ENCODE measurements around the gene MIEN1. TPM values are rescaled to one million over a fixed set of nuclear protein-coding genes. Genes with fewer than 3 reads are reported as not detected.

MIEN1 gene
- total RNA-seq, 6 donors from 2014 or later = 26.2 to 54.1 (median 43.2) TPM

DNA sequence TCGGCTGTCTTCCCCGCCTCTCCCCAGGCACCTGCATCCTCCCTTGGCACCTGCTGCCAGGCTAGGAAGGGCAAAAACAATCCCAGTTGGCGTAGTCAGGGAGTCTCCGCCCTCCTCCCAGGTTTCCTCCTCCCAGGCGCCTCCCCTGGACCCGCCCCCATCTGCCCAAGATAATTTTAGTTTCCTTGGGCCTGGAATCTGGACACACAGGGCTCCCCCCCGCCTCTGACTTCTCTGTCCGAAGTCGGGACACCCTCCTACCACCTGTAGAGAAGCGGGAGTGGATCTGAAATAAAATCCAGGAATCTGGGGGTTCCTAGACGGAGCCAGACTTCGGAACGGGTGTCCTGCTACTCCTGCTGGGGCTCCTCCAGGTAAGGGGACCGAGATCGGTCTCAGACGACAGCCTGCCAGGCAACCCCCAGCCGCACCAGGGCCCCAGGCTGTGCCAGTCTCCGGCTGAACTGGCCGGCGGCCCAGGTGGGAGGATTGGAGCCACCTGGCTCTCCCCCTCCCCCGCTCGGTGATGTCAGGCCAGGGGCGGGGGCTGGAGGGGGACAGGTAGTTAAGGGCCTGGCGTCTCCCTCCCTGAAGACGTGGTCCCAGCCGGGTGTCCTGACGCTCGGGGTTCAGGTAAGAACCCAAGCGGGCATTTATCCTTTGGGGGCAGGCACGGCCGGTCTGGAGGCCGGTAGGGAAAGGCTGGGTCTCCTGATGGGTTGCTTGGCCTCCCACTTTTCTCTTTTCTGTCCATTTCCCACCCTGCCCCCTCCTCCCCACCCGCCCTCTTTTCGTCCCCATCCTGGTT lies 7.6 kb upstream of the MIEN1 start, which contains the start of gene GRB7:
GRB7 (plus strand) TSS at position 179 of the 808 bp plus-strand sequence. CDS start 4,364 bp downstream, outside the sequence.
- Histone ChIP-seq H3K27me3 (peaks cover 0 to 29% (median 12%) of the 10 kb centered on the region in 4 donors), H3K36me3 (no peaks in the 10 kb centered on the region), H3K9me3 (no peaks in the 10 kb centered on the region), H3K27ac (peak within 1 kb of the TSS; percentile 49 to 82 (median 78)), H3K4me1 (peaks cover 6 to 49% (median 26%) of the 10 kb centered on the region in 4 donors), H3K4me3 (peak within 1 kb of the TSS; percentile 10 to 59 (median 48))
- ATAC-seq (ENCODE audit: low FRiP score in 2 of 2) (peak; percentile 54 to 84), DNase-seq (peak; percentile 86 to 90)
- no peak for TF ChIP-seq CTCF (IDR thresholded peaks at IDR 0.05)
- TF ChIP-seq POLR2A (IDR thresholded peaks at IDR 0.05) = peak in 3 of 4 donors; percentile 13 to 78 (median 28)
- TF ChIP-seq POLR2AphosphoS5 (IDR thresholded peaks at IDR 0.05) = peak; percentile 24 to 58
- TF ChIP-seq EP300 (IDR thresholded peaks at IDR 0.05) = no peak
- WGBS, 2 donors = 14 to 18% methylated on average over 15 to 29 of the region's 34 CpGs

DNA sequence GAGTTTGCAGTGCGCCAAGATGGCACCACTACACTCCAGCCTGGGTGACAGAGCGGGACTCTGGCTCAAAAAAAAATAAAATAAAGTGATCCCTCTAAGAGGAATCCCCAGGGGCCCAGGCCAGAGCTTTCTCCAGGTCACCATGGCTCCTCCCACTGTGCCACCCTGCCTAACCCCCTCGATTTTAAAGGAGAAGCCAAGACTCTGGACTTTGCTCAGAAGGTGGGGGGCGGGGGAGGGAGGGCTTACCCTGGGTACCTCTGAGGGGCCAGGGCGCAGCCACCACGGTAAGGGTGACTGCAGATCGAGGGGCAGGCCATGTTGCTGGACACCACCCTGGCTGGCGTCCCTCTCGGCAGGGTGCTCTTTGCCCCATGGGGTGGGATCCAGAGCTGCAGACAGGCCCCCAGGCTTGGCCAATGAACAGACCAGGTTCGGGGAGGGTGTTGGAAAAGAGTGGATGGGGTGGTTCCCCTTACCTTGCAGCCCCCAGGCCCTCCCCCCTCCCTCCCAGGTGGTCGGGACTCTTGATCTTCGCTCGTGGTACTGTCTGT lies 7.0 kb upstream of the MIEN1 start:
- H3K9me3 ChIP-seq = no peaks in the 10 kb centered on the region
- ATAC-seq (ENCODE audit: low FRiP score in 2 of 2) = peak in 1 of 2 donors; percentile 0
- no peaks in the 10 kb centered on the region for H3K36me3 ChIP-seq
- peaks cover 6 to 49% (median 26%) of the 10 kb centered on the region in 4 donors for H3K4me1 ChIP-seq
- TF ChIP-seq POLR2AphosphoS5 (IDR thresholded peaks at IDR 0.05) = no peak
- TF ChIP-seq EP300 (IDR thresholded peaks at IDR 0.05) = no peak
- no peak for TF ChIP-seq CTCF (IDR thresholded peaks at IDR 0.05)
- TF ChIP-seq POLR2A (IDR thresholded peaks at IDR 0.05) = no peak
- H3K4me3 ChIP-seq = peak overlapping the region in 3 of 4 donors; percentile 47 to 59 (median 50)
- no peak for DNase-seq
- 48 to 59% methylated on average over 9 to 10 of the region's 13 CpGs for WGBS, 2 donors
- peak overlapping the region; percentile 42 to 82 (median 62) for H3K27ac ChIP-seq
- H3K27me3 ChIP-seq = peaks cover 0 to 29% (median 12%) of the 10 kb centered on the region in 4 donors

- peaks cover 6 to 49% (median 26%) of the 10 kb centered on the region in 4 donors for H3K4me1 ChIP-seq
- no peaks in the 10 kb centered on the region for H3K36me3 ChIP-seq
- peaks cover 0 to 29% (median 12%) of the 10 kb centered on the region in 4 donors for H3K27me3 ChIP-seq
- H3K4me3 ChIP-seq = peak overlapping the region in 3 of 4 donors; percentile 47 to 59 (median 50)
- TF ChIP-seq POLR2AphosphoS5 (IDR thresholded peaks at IDR 0.05) (peak in 1 of 2 donors; percentile 29), EP300 (IDR thresholded peaks at IDR 0.05) (no peak), CTCF (IDR thresholded peaks at IDR 0.05) (no peak), POLR2A (IDR thresholded peaks at IDR 0.05) (no peak)
- peak overlapping the region in 3 of 4 donors; percentile 49 to 82 (median 76) for H3K27ac ChIP-seq
- no peaks in the 10 kb centered on the region for H3K9me3 ChIP-seq
- WGBS, 2 donors = 51 to 61% methylated on average over 10 of the region's 10 CpGs
- ATAC-seq (ENCODE audit: low FRiP score in 2 of 2) (peak in 1 of 2 donors; percentile 5), DNase-seq (peak in 1 of 2 donors; percentile 77)
Observed at GRCh38 chr17:39736319-39737165, 6.2 kb upstream of the MIEN1 start.

DNA sequence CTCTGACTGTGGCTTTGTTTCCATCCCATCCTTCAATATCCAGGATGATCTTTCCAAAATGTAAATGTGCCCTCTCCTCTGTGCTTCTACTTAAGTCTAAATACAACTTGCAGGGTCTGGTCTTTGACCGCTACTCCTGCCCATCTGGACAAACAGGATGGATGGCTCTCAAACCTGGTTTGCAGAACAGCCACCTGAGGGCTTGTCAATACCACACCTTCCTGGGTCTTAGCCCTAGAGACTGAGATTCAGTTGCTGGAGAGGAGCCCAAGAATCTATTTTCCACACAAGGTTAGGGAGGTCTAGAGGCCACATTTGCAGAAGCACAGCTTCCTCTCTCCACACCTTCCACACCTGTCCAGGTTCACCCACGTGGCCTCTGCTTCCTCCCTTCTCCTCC lies 5.5 kb upstream of the MIEN1 start:
- H3K4me3 ChIP-seq = no peak overlapping the region
- peaks cover 0 to 29% (median 12%) of the 10 kb centered on the region in 4 donors for H3K27me3 ChIP-seq

More for the DNA sequence above, 5.5 kb upstream of the MIEN1 start:
- ATAC-seq (ENCODE audit: low FRiP score in 2 of 2) = no peak
- no peak overlapping the region for H3K27ac ChIP-seq
- no peak for DNase-seq
- WGBS, 2 donors = 41 to 51% methylated on average over 2 of the region's 2 CpGs
- peaks cover 3 to 47% (median 25%) of the 10 kb centered on the region in 4 donors for H3K4me1 ChIP-seq
- no peaks in the 10 kb centered on the region for H3K9me3 ChIP-seq
- TF ChIP-seq CTCF (IDR thresholded peaks at IDR 0.05) (no peak), POLR2AphosphoS5 (IDR thresholded peaks at IDR 0.05) (no peak), POLR2A (IDR thresholded peaks at IDR 0.05) (no peak), EP300 (IDR thresholded peaks at IDR 0.05) (no peak)
- H3K36me3 ChIP-seq = no peaks in the 10 kb centered on the region

Measured in upper lobe of left lung (tissue), 6 donors.